K562 (cell line): ENCODE results near the gene KLHL33.
"Not testable (repeated sequence)": the region's sequence is repeated elsewhere in the genome, so short reads cannot be mapped to it uniquely, and the experiment has no call there.

Source experiments
- ATF7 ChIP-seq: fragments of 450-650 bp; IDR thresholded peaks from 2 replicates; pipeline ENCODE4 v1.7.1; 2014; ENCODE audit warnings: mild to moderate bottlenecking, moderate library complexity
- EP300 ChIP-seq: IDR thresholded peaks from 2 replicates; pipeline ENCODE4 v1.6.1; 2012; ENCODE audit warnings: low read length, improper control_type of control experiment
- EZH2 ChIP-seq: IDR thresholded peaks from 2 replicates; pipeline ENCODE4 v1.6.1; 2012; ENCODE audit warnings: low read depth, mild to moderate bottlenecking, inconsistent platforms, low read length, borderline replicate concordance
- POLR2H ChIP-seq: IDR thresholded peaks from 2 replicates; pipeline ENCODE4 v1.6.1; 2016; ENCODE audit warnings: missing genetic modification characterization, low read depth, mild to moderate bottlenecking, control low read depth, missing compliant biosample characterization, moderate library complexity
- RAD21 ChIP-seq, 2 experiments: fragments of 250-450 bp in 1 of 2; fragments of 450-650 bp in 1 of 2; sonication (Bioruptor Pico) in 1 of 2; formaldehyde crosslinking in 1 of 2; IDR thresholded peaks in 1 of 2; conservative IDR thresholded peaks in 1 of 2; 2 replicates each; pipeline versions ENCODE4 v1.4.0 to v1.8.0; 2020 to 2022; ENCODE audit warnings: mild to moderate bottlenecking in 2 of 2, moderate library complexity in 1 of 2
- TEAD4 ChIP-seq, 2 experiments: sonication (generic) in 1 of 2; formaldehyde crosslinking in 1 of 2; IDR thresholded peaks; 2 replicates each; pipeline versions ENCODE4 v1.6.1 to v1.8.0; 2012 to 2022; ENCODE audit warnings: borderline replicate concordance in 1 of 2, inconsistent platforms in 1 of 2, low read length in 1 of 2, mild to moderate bottlenecking in 1 of 2, missing genetic modification reagents in 1 of 2
- ZNF239 ChIP-seq: fragments of 250-450 bp; sonication (Bioruptor Pico); IDR thresholded peaks from 2 replicates; pipeline ENCODE4 v1.4.0; 2020; ENCODE audit warnings: mild to moderate bottlenecking
- TF ChIP-seq, protein P1 (sequence below), 3 experiments: IDR thresholded peaks in 2 of 3; conservative IDR thresholded peaks in 1 of 3; 2 replicates each; pipeline ENCODE4 v1.5.1; 2011 to 2012; ENCODE audit warnings: low read length in 3 of 3, mild to moderate bottlenecking in 3 of 3, control low read depth in 2 of 3, improper control_type of control experiment in 1 of 3, inconsistent platforms in 1 of 3, low read depth in 1 of 3, mixed read lengths in 1 of 3, moderate library complexity in 1 of 3; ENCODE audit not compliant: insufficient read depth in 2 of 3
- TF ChIP-seq, protein P2 (sequence below): fragments of 450-650 bp; IDR thresholded peaks from 2 replicates; pipeline ENCODE4 v1.6.1; 2018; ENCODE audit not compliant: partially characterized antibody

DNA sequence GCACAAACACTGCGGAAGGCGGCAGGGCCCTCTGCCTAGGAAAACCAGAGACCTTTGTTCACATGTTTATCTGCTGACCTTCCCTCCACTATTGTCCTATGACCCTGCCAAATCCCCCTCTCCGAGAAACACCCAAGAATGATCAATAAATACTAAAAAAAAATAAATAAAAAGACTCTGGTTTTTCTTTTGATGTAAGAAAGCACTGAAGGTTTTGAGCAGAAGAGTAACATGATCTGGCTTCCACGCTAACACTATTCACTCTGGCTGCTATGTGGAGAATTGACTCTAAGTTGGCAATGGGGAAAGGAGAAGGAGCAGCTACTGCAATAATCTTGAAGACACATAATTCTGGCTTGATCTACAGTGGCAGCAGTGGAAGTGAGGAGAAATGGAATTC is 7.7 kb upstream of the KLHL33 start:
- TF ChIP-seq RAD21 (CRISPR knock-in tag; conservative IDR thresholded peaks at IDR 0.05 in 1 of 2, IDR thresholded peaks at IDR 0.05 in 1 of 2); ATF7; ZNF239 (CRISPR knock-in tag); EZH2; POLR2H; EP300; TEAD4 (IDR thresholded peaks at IDR 0.05; ENCODE audit: low read length); TEAD4 (CRISPR knock-in tag; IDR thresholded peaks at IDR 0.05; ENCODE audit: borderline replicate concordance): not testable (repeated sequence)
- TF ChIP-seq, protein P1, sequence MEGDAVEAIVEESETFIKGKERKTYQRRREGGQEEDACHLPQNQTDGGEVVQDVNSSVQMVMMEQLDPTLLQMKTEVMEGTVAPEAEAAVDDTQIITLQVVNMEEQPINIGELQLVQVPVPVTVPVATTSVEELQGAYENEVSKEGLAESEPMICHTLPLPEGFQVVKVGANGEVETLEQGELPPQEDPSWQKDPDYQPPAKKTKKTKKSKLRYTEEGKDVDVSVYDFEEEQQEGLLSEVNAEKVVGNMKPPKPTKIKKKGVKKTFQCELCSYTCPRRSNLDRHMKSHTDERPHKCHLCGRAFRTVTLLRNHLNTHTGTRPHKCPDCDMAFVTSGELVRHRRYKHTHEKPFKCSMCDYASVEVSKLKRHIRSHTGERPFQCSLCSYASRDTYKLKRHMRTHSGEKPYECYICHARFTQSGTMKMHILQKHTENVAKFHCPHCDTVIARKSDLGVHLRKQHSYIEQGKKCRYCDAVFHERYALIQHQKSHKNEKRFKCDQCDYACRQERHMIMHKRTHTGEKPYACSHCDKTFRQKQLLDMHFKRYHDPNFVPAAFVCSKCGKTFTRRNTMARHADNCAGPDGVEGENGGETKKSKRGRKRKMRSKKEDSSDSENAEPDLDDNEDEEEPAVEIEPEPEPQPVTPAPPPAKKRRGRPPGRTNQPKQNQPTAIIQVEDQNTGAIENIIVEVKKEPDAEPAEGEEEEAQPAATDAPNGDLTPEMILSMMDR (IDR thresholded peaks at IDR 0.05 in 2 of 3, conservative IDR thresholded peaks at IDR 0.05 in 1 of 3; ENCODE audit: insufficient read depth in 2 of 3, low read depth in 1 of 3, low read length in 3 of 3), result not testable (repeated sequence)
- TF ChIP-seq, protein P2, sequence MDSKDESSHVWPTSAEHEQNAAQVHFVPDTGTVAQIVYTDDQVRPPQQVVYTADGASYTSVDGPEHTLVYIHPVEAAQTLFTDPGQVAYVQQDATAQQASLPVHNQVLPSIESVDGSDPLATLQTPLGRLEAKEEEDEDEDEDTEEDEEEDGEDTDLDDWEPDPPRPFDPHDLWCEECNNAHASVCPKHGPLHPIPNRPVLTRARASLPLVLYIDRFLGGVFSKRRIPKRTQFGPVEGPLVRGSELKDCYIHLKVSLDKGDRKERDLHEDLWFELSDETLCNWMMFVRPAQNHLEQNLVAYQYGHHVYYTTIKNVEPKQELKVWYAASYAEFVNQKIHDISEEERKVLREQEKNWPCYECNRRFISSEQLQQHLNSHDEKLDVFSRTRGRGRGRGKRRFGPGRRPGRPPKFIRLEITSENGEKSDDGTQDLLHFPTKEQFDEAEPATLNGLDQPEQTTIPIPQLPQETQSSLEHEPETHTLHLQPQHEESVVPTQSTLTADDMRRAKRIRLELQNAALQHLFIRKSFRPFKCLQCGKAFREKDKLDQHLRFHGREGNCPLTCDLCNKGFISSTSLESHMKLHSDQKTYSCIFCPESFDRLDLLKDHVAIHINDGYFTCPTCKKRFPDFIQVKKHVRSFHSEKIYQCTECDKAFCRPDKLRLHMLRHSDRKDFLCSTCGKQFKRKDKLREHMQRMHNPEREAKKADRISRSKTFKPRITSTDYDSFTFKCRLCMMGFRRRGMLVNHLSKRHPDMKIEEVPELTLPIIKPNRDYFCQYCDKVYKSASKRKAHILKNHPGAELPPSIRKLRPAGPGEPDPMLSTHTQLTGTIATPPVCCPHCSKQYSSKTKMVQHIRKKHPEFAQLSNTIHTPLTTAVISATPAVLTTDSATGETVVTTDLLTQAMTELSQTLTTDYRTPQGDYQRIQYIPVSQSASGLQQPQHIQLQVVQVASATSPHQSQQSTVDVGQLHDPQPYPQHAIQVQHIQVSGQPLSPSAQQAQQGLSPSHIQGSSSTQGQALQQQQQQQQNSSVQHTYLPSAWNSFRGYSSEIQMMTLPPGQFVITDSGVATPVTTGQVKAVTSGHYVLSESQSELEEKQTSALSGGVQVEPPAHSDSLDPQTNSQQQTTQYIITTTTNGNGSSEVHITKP, result not testable (repeated sequence)
